ENCODE results near the gene COPS9. TPM values are rescaled to one million over a fixed set of nuclear protein-coding genes. Genes with fewer than 3 reads are reported as not detected.

Gene COPS9
- total RNA-seq, 2 experiments from 2014 or later = 46.7 to 48.5 TPM

DNA sequence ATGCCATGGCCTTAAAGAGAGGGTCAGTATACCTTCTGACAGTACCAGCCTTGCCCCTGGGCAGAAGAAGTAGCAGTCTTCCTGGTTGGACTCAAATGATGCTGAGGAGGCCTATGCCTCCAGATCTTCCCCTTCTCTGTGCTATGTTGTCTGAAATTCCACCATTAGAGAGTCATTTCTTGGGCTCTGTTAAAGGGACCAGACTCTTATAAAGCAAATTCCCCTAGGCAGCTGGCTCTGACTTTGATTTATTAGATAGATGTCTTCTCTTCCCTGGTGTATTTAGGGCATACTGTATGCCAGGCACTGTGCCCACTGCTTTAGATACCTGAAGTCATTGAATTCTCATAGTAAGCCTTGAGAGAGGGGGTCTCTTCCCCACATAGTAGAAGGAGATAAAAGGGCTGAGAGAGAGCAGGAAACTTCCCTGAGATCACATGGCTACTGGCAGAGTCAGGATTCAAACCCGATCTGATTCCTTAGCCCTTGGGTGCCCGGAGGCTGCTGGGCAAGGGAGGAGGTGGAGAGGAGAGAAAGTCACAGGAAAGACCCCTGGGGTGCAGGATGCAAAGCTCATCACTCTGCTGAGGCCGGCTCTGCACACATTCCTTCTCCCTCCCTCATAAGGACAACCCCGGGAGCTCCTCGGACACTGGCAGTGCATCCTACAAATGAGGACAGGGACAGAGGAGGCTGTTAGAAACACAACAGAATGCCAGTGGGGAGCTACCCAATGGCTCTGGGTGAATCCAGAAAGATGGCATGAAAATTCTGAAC, 23.0 kb downstream of the COPS9 start:
- TF ChIP-seq, protein P1, sequence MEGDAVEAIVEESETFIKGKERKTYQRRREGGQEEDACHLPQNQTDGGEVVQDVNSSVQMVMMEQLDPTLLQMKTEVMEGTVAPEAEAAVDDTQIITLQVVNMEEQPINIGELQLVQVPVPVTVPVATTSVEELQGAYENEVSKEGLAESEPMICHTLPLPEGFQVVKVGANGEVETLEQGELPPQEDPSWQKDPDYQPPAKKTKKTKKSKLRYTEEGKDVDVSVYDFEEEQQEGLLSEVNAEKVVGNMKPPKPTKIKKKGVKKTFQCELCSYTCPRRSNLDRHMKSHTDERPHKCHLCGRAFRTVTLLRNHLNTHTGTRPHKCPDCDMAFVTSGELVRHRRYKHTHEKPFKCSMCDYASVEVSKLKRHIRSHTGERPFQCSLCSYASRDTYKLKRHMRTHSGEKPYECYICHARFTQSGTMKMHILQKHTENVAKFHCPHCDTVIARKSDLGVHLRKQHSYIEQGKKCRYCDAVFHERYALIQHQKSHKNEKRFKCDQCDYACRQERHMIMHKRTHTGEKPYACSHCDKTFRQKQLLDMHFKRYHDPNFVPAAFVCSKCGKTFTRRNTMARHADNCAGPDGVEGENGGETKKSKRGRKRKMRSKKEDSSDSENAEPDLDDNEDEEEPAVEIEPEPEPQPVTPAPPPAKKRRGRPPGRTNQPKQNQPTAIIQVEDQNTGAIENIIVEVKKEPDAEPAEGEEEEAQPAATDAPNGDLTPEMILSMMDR (IDR thresholded peaks at IDR 0.05) = no peak
- ATAC-seq (ENCODE audit: poor library complexity) (no peak), DNase-seq (no peak)
- Histone ChIP-seq H3K4me3 (ENCODE audit: low read length) (no peak overlapping the region), H3K4me1 (ENCODE audit: insufficient read depth, low read length) (no peaks in the 10 kb centered on the region), H3K27me3 (ENCODE audit: control insufficient read depth in 1 of 2, insufficient read depth in 2 of 2, low read length in 2 of 2) (peaks cover 7 to 16% of the 10 kb centered on the region in 2 experiments), H3K9me3 (ENCODE audit: control insufficient read depth in 1 of 2, insufficient read depth in 1 of 2, low read length in 2 of 2) (no peaks in the 10 kb centered on the region), H3K36me3 (ENCODE audit: insufficient read depth, low read length) (no peaks in the 10 kb centered on the region), H3K27ac (ENCODE audit: low read depth in 1 of 2, low read length in 2 of 2) (no peak overlapping the region)
- Mint-ChIP-seq H3K27ac (no peak overlapping the region), H3K4me1 (ENCODE audit: low read depth) (no peaks in the 10 kb centered on the region), H3K9me3 (no peaks in the 10 kb centered on the region), H3K27me3 (peaks cover 53% of the 10 kb centered on the region), H3K36me3 (ENCODE audit: low read depth) (no peaks in the 10 kb centered on the region), H3K4me3 (no peak overlapping the region)
- intact Hi-C loops (cut with DNase I, micrococcal nuclease) = no loop called here
- ChIA-PET CTCF (no interaction called here), POLR2A (no interaction called here)

DNA sequence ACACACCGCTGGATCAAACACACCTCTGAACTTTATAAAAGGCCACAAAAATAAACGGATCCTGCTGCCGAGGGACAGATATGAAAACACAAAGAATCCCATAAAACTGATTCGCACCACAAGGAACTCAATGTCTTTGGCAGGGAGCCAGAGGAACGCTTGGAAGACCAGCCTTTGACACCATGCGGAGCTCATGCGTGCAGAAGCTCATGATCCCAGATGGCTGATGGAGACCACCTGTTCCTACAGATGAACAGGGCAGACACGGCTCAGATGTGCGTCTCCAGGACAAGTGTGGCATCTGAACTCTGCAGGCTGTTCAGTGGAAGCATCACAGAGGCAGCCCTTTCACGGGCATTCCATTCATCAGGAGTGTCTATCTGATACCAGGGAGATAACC, 24.9 kb downstream of the COPS9 start:
- Mint-ChIP-seq H3K27me3 (peaks cover 56% of the 10 kb centered on the region), H3K27ac (no peak overlapping the region), H3K4me3 (no peak overlapping the region), H3K9me3 (no peaks in the 10 kb centered on the region), H3K36me3 (ENCODE audit: low read depth) (no peaks in the 10 kb centered on the region), H3K4me1 (ENCODE audit: low read depth) (no peaks in the 10 kb centered on the region)
- POLR2A ChIA-PET = no interaction called here
- no peak for DNase-seq
- H3K36me3 ChIP-seq (ENCODE audit: insufficient read depth, low read length) = no peaks in the 10 kb centered on the region
- ATAC-seq (ENCODE audit: poor library complexity) = no peak
- no peaks in the 10 kb centered on the region for H3K9me3 ChIP-seq (ENCODE audit: control insufficient read depth in 1 of 2, insufficient read depth in 1 of 2, low read length in 2 of 2)
- no peak overlapping the region for H3K27ac ChIP-seq (ENCODE audit: low read depth in 1 of 2, low read length in 2 of 2)
- H3K4me3 ChIP-seq (ENCODE audit: low read length) = no peak overlapping the region
- CTCF ChIA-PET = no interaction called here
- TF ChIP-seq, protein P1 (IDR thresholded peaks at IDR 0.05) = no peak
- intact Hi-C loops (cut with DNase I, micrococcal nuclease) = no loop called here
- H3K27me3 ChIP-seq (ENCODE audit: control insufficient read depth in 1 of 2, insufficient read depth in 2 of 2, low read length in 2 of 2) = peaks cover 7 to 16% of the 10 kb centered on the region in 2 experiments
- H3K4me1 ChIP-seq (ENCODE audit: insufficient read depth, low read length) = no peaks in the 10 kb centered on the region

DNA sequence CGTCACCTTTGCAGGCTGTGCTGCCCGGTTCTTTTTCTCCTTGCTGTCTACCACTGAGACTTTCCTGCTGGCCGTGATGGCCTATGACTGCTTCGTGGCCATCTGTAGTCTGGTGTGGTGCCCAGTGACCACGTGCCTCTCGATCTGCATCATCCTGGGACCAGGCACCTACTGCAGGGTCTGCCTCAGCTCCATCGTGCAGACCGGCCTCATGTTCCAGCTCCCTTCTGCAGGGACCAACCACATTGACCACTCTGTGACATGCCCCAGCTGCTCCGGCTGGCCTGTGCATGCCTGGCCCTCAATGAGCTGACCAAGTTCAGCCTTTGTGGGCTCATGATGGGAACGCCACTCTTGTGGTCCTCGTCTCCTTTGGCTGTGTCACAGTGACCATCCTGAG, 26.7 kb downstream of the COPS9 start:
- no peak overlapping the region for H3K27ac Mint-ChIP-seq
- CTCF ChIA-PET = no interaction called here
- no peaks in the 10 kb centered on the region for H3K36me3 Mint-ChIP-seq (ENCODE audit: low read depth)
- H3K27ac ChIP-seq (ENCODE audit: low read depth in 1 of 2, low read length in 2 of 2) = no peak overlapping the region
- no peaks in the 10 kb centered on the region for H3K9me3 Mint-ChIP-seq
- H3K27me3 Mint-ChIP-seq = peaks cover 46% of the 10 kb centered on the region
- peaks cover 7 to 8% of the 10 kb centered on the region in 2 experiments for H3K27me3 ChIP-seq (ENCODE audit: control insufficient read depth in 1 of 2, insufficient read depth in 2 of 2, low read length in 2 of 2)
- H3K36me3 ChIP-seq (ENCODE audit: insufficient read depth, low read length) = no peaks in the 10 kb centered on the region
- H3K4me3 ChIP-seq (ENCODE audit: low read length) = no peak overlapping the region
- intact Hi-C loops (cut with DNase I, micrococcal nuclease) = no loop called here
- H3K9me3 ChIP-seq (ENCODE audit: control insufficient read depth in 1 of 2, insufficient read depth in 1 of 2, low read length in 2 of 2) = no peaks in the 10 kb centered on the region
- POLR2A ChIA-PET = no interaction called here
- no peaks in the 10 kb centered on the region for H3K4me1 ChIP-seq (ENCODE audit: insufficient read depth, low read length)
- TF ChIP-seq, protein P1 (IDR thresholded peaks at IDR 0.05) = no peak
- DNase-seq = no peak
- no peaks in the 10 kb centered on the region for H3K4me1 Mint-ChIP-seq (ENCODE audit: low read depth)
- no peak for ATAC-seq (ENCODE audit: poor library complexity)
- H3K4me3 Mint-ChIP-seq = no peak overlapping the region

Measured in CD4-positive, alpha-beta T cell (primary cell).